ENCODE data around the gene ZNF813.
"Not testable (repeated sequence)": the region's sequence is repeated elsewhere in the genome, so short reads cannot be mapped to it uniquely, and the experiment has no call there.

DNA sequence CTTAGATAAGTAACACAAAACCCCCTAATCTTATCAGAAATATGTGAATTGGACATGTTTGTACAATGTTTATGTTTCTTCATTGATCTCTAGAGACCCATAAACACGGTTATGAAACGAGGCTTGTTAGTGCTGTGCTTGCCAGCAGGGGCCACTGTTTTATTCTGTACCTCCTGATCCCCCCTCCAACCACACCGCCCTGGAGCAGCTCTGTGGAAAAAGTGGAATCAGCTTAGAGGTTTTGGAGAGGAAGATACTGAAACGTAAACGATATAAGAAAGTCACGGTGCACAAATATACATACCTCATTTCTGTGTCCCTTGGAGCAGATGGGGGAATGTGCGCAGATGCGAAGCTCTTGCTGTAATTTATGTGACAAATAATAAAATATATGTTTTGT, 43.9 kb upstream of the ZNF813 start:
- TF ChIP-seq, protein P1, sequence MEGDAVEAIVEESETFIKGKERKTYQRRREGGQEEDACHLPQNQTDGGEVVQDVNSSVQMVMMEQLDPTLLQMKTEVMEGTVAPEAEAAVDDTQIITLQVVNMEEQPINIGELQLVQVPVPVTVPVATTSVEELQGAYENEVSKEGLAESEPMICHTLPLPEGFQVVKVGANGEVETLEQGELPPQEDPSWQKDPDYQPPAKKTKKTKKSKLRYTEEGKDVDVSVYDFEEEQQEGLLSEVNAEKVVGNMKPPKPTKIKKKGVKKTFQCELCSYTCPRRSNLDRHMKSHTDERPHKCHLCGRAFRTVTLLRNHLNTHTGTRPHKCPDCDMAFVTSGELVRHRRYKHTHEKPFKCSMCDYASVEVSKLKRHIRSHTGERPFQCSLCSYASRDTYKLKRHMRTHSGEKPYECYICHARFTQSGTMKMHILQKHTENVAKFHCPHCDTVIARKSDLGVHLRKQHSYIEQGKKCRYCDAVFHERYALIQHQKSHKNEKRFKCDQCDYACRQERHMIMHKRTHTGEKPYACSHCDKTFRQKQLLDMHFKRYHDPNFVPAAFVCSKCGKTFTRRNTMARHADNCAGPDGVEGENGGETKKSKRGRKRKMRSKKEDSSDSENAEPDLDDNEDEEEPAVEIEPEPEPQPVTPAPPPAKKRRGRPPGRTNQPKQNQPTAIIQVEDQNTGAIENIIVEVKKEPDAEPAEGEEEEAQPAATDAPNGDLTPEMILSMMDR (conservative IDR thresholded peaks at IDR 0.05), result not testable (repeated sequence)
- not testable (repeated sequence) for TF ChIP-seq EZH2 (IDR thresholded peaks at IDR 0.05; ENCODE audit: low read depth)

Data from PC-9 (cell line).